Panc1 (cell line): Measurements from ENCODE around the gene CHDH.

Experiments used
- POLR2AphosphoS5 ChIP-seq: IDR thresholded peaks from 2 replicates; pipeline ENCODE4 v1.6.1; 2012; ENCODE audit warnings: mild to moderate bottlenecking, low read depth, low read length, moderate library complexity
- SIN3A ChIP-seq: IDR thresholded peaks from 2 replicates; pipeline ENCODE4 v1.6.1; 2012; ENCODE audit warnings: low read depth, mild to moderate bottlenecking, low read length, moderate library complexity, borderline replicate concordance; ENCODE audit not compliant: insufficient read depth
- TF ChIP-seq, protein P1 (sequence below): fragments of 450-650 bp; IDR thresholded peaks from 2 replicates; pipeline ENCODE4 v1.5.1; 2017; ENCODE audit warnings: mild to moderate bottlenecking

DNA sequence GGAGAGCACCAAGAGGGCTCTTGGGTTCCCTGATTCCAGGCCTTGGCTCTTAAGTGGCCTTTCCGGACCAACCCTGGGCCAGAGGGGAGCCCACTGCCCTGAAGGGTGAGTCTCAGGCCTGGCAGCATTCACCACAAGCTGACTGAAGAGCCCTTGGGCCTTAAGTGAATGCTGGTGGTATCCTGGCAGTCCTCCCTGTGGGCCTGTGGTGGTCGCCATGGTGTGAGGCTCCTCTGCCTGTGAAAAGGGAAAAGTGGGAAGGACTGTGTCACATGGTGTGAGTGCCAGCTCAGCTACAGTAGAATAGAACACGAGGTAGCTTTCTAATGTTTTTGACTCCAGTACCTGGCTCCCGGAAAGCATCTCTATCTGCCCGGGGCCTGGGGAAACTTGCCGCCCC is 15.3 kb downstream of the CHDH start:
- TF ChIP-seq, protein P1, sequence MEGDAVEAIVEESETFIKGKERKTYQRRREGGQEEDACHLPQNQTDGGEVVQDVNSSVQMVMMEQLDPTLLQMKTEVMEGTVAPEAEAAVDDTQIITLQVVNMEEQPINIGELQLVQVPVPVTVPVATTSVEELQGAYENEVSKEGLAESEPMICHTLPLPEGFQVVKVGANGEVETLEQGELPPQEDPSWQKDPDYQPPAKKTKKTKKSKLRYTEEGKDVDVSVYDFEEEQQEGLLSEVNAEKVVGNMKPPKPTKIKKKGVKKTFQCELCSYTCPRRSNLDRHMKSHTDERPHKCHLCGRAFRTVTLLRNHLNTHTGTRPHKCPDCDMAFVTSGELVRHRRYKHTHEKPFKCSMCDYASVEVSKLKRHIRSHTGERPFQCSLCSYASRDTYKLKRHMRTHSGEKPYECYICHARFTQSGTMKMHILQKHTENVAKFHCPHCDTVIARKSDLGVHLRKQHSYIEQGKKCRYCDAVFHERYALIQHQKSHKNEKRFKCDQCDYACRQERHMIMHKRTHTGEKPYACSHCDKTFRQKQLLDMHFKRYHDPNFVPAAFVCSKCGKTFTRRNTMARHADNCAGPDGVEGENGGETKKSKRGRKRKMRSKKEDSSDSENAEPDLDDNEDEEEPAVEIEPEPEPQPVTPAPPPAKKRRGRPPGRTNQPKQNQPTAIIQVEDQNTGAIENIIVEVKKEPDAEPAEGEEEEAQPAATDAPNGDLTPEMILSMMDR = no peak
- TF ChIP-seq POLR2AphosphoS5 (no peak), SIN3A (no peak)
